ENCODE results near the gene NPHP4. TPM values are rescaled to one million over a fixed set of nuclear protein-coding genes. Genes with fewer than 3 reads are reported as not detected.

The NPHP4 gene
- total and polyA plus RNA-seq, 2 donors (not counting 3 experiments of a cell fraction or from before 2014, with no cell fraction given), result 4.4 to 11.7 TPM

DNA sequence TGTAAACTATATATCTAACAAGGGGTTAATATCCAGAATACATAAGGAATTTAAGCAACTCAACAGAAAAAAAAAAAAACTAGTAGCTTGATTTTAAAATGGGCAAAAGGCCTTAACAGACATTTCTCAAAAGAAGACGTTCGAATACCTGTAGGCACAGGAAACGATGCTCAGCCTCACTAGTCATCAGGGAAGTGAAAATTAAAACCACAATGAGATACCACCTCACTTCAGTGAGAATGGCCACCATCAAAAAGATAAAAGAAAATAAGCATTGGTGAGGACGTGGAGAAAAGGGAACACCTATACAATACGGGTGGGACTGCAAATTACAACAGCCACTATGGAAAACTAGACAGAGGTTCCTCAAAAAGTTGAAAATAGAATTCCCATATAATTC lies 37.3 kb downstream of the NPHP4 start:
- Histone ChIP-seq H3K9me1 (replicated peaks; ENCODE audit: control insufficient read depth, extremely low read depth, insufficient read depth, low read length) (no peaks in the 10 kb centered on the region), H3K9ac (replicated peaks; ENCODE audit: extremely low read depth, insufficient read depth, low read length) (no peak overlapping the region), H4K20me1 (replicated peaks; ENCODE audit: control insufficient read depth, extremely low read depth, insufficient read depth, low read length) (no peaks in the 10 kb centered on the region), H3K27ac (ENCODE audit: insufficient read depth, low read depth, low read length) (no peak overlapping the region), H3K9me3 (replicated peaks; ENCODE audit: control insufficient read depth, insufficient read depth, low read length) (no peaks in the 10 kb centered on the region), H3K27me3 (ENCODE audit: control insufficient read depth in 2 of 2, insufficient read depth in 2 of 2, low read length in 2 of 2) (no peaks in the 10 kb centered on the region), H2AFZ (ENCODE audit: low read depth, low read length) (no peak overlapping the region), H3K4me2 (ENCODE audit: insufficient read depth, low read length) (no peak overlapping the region), H3K4me1 (ENCODE audit: control insufficient read depth, extremely low read depth, insufficient read depth, low read length) (no peaks in the 10 kb centered on the region), H3K4me3 (replicated peaks in 1 of 3; ENCODE audit: insufficient read depth in 1 of 3, low read depth in 1 of 3, low read length in 3 of 3) (no peak overlapping the region), H3K36me3 (ENCODE audit: control insufficient read depth in 2 of 2, extremely low read depth in 1 of 2, insufficient read depth in 2 of 2, low read length in 2 of 2) (peaks cover 0 to 2% of the 10 kb centered on the region in 2 experiments), H3K79me2 (ENCODE audit: control insufficient read depth, insufficient read depth, low read length) (no peaks in the 10 kb centered on the region)
- POLR2A ChIA-PET, result no interaction called here
- CTCF ChIA-PET, result no interaction called here
- DNase-seq (ENCODE audit: low read depth, low spot score) (no peak), FAIRE-seq (no peak)
- dilution Hi-C loops (cut with MboI; ENCODE audit: extremely low pct_ligation_motif_present, low sequenced_read_pairs) (no loop called here), intact Hi-C loops (cut with micrococcal nuclease) (no loop called here)
- TF ChIP-seq MYC (IDR thresholded peaks at IDR 0.05; ENCODE audit: low read depth, low read length) (no peak), POLR2A (IDR thresholded peaks at IDR 0.05; ENCODE audit: low read depth, low read length) (no peak), GATA2 (IDR thresholded peaks at IDR 0.05; ENCODE audit: insufficient read depth, insufficient read length, low read depth, low read length) (no peak), POLR2AphosphoS5 (IDR thresholded peaks at IDR 0.05; ENCODE audit: insufficient read depth, low read depth, low read length) (no peak), FOS (IDR thresholded peaks at IDR 0.05; ENCODE audit: borderline replicate concordance, insufficient read depth, low read length) (no peak), EZH2 (IDR thresholded peaks at IDR 0.05; ENCODE audit: borderline replicate concordance, low read depth, low read length, severe bottlenecking) (no peak)
- TF ChIP-seq, protein P1, sequence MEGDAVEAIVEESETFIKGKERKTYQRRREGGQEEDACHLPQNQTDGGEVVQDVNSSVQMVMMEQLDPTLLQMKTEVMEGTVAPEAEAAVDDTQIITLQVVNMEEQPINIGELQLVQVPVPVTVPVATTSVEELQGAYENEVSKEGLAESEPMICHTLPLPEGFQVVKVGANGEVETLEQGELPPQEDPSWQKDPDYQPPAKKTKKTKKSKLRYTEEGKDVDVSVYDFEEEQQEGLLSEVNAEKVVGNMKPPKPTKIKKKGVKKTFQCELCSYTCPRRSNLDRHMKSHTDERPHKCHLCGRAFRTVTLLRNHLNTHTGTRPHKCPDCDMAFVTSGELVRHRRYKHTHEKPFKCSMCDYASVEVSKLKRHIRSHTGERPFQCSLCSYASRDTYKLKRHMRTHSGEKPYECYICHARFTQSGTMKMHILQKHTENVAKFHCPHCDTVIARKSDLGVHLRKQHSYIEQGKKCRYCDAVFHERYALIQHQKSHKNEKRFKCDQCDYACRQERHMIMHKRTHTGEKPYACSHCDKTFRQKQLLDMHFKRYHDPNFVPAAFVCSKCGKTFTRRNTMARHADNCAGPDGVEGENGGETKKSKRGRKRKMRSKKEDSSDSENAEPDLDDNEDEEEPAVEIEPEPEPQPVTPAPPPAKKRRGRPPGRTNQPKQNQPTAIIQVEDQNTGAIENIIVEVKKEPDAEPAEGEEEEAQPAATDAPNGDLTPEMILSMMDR (IDR thresholded peaks at IDR 0.05; ENCODE audit: extremely low read depth in 1 of 2, insufficient read depth in 1 of 2, low read depth in 1 of 2, low read length in 2 of 2), result no peak
- BruUV-seq (replicated peaks), result no TSS peak

All from endothelial cell of umbilical vein (primary cell).